ENCODE results near the gene KIAA1549. TPM values are rescaled to one million over a fixed set of nuclear protein-coding genes. Genes with fewer than 3 reads are reported as not detected.

The KIAA1549 gene
- total RNA-seq, 2 experiments from 2014 or later, result not detected

- H3K36me3 Mint-ChIP-seq (ENCODE audit: low read depth), result no peaks in the 10 kb centered on the region
- CTCF ChIA-PET, result no interaction called here
- TF ChIP-seq, protein P1, sequence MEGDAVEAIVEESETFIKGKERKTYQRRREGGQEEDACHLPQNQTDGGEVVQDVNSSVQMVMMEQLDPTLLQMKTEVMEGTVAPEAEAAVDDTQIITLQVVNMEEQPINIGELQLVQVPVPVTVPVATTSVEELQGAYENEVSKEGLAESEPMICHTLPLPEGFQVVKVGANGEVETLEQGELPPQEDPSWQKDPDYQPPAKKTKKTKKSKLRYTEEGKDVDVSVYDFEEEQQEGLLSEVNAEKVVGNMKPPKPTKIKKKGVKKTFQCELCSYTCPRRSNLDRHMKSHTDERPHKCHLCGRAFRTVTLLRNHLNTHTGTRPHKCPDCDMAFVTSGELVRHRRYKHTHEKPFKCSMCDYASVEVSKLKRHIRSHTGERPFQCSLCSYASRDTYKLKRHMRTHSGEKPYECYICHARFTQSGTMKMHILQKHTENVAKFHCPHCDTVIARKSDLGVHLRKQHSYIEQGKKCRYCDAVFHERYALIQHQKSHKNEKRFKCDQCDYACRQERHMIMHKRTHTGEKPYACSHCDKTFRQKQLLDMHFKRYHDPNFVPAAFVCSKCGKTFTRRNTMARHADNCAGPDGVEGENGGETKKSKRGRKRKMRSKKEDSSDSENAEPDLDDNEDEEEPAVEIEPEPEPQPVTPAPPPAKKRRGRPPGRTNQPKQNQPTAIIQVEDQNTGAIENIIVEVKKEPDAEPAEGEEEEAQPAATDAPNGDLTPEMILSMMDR (IDR thresholded peaks at IDR 0.05), result no peak
- H3K4me3 Mint-ChIP-seq, result no peak overlapping the region
- no peaks in the 10 kb centered on the region for H3K9me3 Mint-ChIP-seq
- no peaks in the 10 kb centered on the region for H3K36me3 ChIP-seq (ENCODE audit: insufficient read depth, low read length)
- no peaks in the 10 kb centered on the region for H3K27me3 Mint-ChIP-seq
- peaks cover 14% of the 10 kb centered on the region for H3K4me1 Mint-ChIP-seq (ENCODE audit: low read depth)
- peaks cover 16% of the 10 kb centered on the region for H3K4me1 ChIP-seq (ENCODE audit: insufficient read depth, low read length)
- no peak overlapping the region for H3K4me3 ChIP-seq (ENCODE audit: low read length)
- POLR2A ChIA-PET, result interaction anchor here (1.0 kb wide), 1 partner anchor 14 kb away, joined by 3 read pairs; no protein-coding TSS in a partner anchor
- DNase-seq (no peak), ATAC-seq (ENCODE audit: poor library complexity) (no peak)
- intact Hi-C loops (cut with DNase I, micrococcal nuclease), result loop anchor here in 1 of 2 experiments (5.0 to 10.0 kb wide), 2 partner anchors 130 to 133 kb away; no protein-coding TSS in a partner anchor
- H3K27me3 ChIP-seq (ENCODE audit: control insufficient read depth in 1 of 2, insufficient read depth in 2 of 2, low read length in 2 of 2), result no peaks in the 10 kb centered on the region
- no peak overlapping the region for H3K27ac ChIP-seq (ENCODE audit: low read depth in 1 of 2, low read length in 2 of 2)
- no peaks in the 10 kb centered on the region for H3K9me3 ChIP-seq (ENCODE audit: control insufficient read depth in 1 of 2, insufficient read depth in 1 of 2, low read length in 2 of 2)
- H3K27ac Mint-ChIP-seq, result no peak overlapping the region
Observed at GRCh38 chr7:138882249-138882648, 98.9 kb downstream of the KIAA1549 start.

DNA sequence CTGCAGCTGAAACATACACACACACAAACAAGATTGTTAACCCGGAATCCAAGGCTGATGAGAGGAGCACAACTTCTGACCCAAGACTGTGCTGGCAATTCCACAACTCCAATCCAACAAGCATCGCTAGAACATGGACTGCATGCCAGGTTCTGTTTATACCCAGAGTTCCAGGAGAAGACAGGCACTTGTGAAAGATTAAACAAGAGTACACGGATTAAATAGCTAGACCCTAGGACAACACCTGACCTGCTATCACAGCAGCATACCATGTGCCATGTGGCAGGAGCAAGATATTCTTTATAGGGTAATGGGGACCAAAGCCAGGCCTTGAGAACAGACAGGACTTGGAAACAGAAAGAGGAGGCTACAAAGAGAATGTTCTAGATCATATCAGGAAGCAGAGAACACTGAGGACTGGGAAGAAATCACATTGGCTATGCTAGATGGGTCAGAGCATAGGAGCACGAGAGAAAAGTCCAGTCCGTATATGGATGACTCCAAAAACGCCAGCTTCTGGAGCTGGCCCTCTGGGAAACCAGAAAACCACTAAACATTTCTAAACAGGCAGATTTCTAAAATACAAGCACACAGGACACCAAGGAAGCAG is 99.5 kb downstream of the KIAA1549 start:
- no peak overlapping the region for H3K27ac ChIP-seq (ENCODE audit: low read depth in 1 of 2, low read length in 2 of 2)
- no peaks in the 10 kb centered on the region for H3K27me3 ChIP-seq (ENCODE audit: control insufficient read depth in 1 of 2, insufficient read depth in 2 of 2, low read length in 2 of 2)
- TF ChIP-seq, protein P1 (IDR thresholded peaks at IDR 0.05), result no peak
- DNase-seq (no peak), ATAC-seq (ENCODE audit: poor library complexity) (no peak)
- H3K27ac Mint-ChIP-seq, result no peak overlapping the region
- no peaks in the 10 kb centered on the region for H3K36me3 ChIP-seq (ENCODE audit: insufficient read depth, low read length)
- H3K4me3 Mint-ChIP-seq, result no peak overlapping the region
- peaks cover 12% of the 10 kb centered on the region for H3K4me1 ChIP-seq (ENCODE audit: insufficient read depth, low read length)
- no peaks in the 10 kb centered on the region for H3K27me3 Mint-ChIP-seq
- H3K4me3 ChIP-seq (ENCODE audit: low read length), result no peak overlapping the region
- no peaks in the 10 kb centered on the region for H3K9me3 ChIP-seq (ENCODE audit: control insufficient read depth in 1 of 2, insufficient read depth in 1 of 2, low read length in 2 of 2)
- no peaks in the 10 kb centered on the region for H3K9me3 Mint-ChIP-seq
- no peaks in the 10 kb centered on the region for H3K36me3 Mint-ChIP-seq (ENCODE audit: low read depth)
- POLR2A ChIA-PET, result interaction anchor here (1.0 kb wide), 1 partner anchor 15 kb away, joined by 3 read pairs; no protein-coding TSS in a partner anchor
- CTCF ChIA-PET, result no interaction called here
- intact Hi-C loops (cut with DNase I, micrococcal nuclease), result loop anchor here in 1 of 2 experiments (5.0 to 10.0 kb wide), 2 partner anchors 129 to 133 kb away; no protein-coding TSS in a partner anchor
- H3K4me1 Mint-ChIP-seq (ENCODE audit: low read depth), result peaks cover 12% of the 10 kb centered on the region

GRCh38 chr7:138880881-138881578 is 100.2 kb downstream of the KIAA1549 start:
- intact Hi-C loops (cut with DNase I, micrococcal nuclease), result loop anchor here in 1 of 2 experiments (5.0 to 10.0 kb wide), 2 partner anchors 129 to 134 kb away; no protein-coding TSS in a partner anchor
- Histone ChIP-seq H3K27me3 (ENCODE audit: control insufficient read depth in 1 of 2, insufficient read depth in 2 of 2, low read length in 2 of 2) (no peaks in the 10 kb centered on the region), H3K4me1 (ENCODE audit: insufficient read depth, low read length) (peaks cover 5% of the 10 kb centered on the region), H3K9me3 (ENCODE audit: control insufficient read depth in 1 of 2, insufficient read depth in 1 of 2, low read length in 2 of 2) (no peaks in the 10 kb centered on the region), H3K4me3 (ENCODE audit: low read length) (no peak overlapping the region), H3K36me3 (ENCODE audit: insufficient read depth, low read length) (no peaks in the 10 kb centered on the region), H3K27ac (ENCODE audit: low read depth in 1 of 2, low read length in 2 of 2) (no peak overlapping the region)
- H3K27me3 Mint-ChIP-seq, result no peaks in the 10 kb centered on the region
- no peak for DNase-seq
- ChIA-PET POLR2A (no interaction called here), CTCF (interaction anchor here (0.5 kb wide), 1 partner anchor 179 kb away, joined by 4 read pairs; no protein-coding TSS in a partner anchor)
- TF ChIP-seq, protein P1 (IDR thresholded peaks at IDR 0.05), result no peak
- no peaks in the 10 kb centered on the region for H3K36me3 Mint-ChIP-seq (ENCODE audit: low read depth)
- H3K27ac Mint-ChIP-seq, result no peak overlapping the region
- no peaks in the 10 kb centered on the region for H3K9me3 Mint-ChIP-seq
- ATAC-seq (ENCODE audit: poor library complexity), result no peak
- H3K4me3 Mint-ChIP-seq, result no peak overlapping the region
- peaks cover 12% of the 10 kb centered on the region for H3K4me1 Mint-ChIP-seq (ENCODE audit: low read depth)

Measured in CD4-positive, alpha-beta T cell (primary cell).